Type B pancreatic cell (in vitro differentiated cells): ENCODE measurements around the gene HPSE2. TPM values are rescaled to one million over a fixed set of nuclear protein-coding genes. Genes with fewer than 3 reads are reported as not detected.
A peak's percentile ranks its signal among the peaks of the same experiment; 100 is the strongest.

Experiments
- DNase-seq: peaks from one replicate; pipeline ENCODE4 v3.0.0; 2021; ENCODE audit warnings: mixed read lengths; ENCODE audit not compliant: unreplicated experiment; ENCODE audit errors: extremely low spot score
- H3K27ac Mint-ChIP-seq: 2 replicates; pipeline ENCODE4 v1.8.0; 2021; ENCODE audit warnings: mild to moderate bottlenecking, mixed read lengths
- H3K27me3 Mint-ChIP-seq: 2 replicates; pipeline ENCODE4 v1.8.0; 2021; ENCODE audit warnings: mixed read lengths
- H3K36me3 Mint-ChIP-seq: 2 replicates; pipeline ENCODE4 v1.8.0; 2021; ENCODE audit warnings: mixed read lengths
- H3K4me1 Mint-ChIP-seq: one replicate; pipeline ENCODE4 v1.8.0; 2021; ENCODE audit warnings: mixed read lengths; ENCODE audit not compliant: unreplicated experiment
- H3K4me3 Mint-ChIP-seq: 2 replicates; pipeline ENCODE4 v1.8.0; 2021; ENCODE audit warnings: mild to moderate bottlenecking, mixed read lengths
- H3K9me3 Mint-ChIP-seq: 2 replicates; pipeline ENCODE4 v1.8.0; 2021; ENCODE audit warnings: mixed read lengths
- CTCF ChIP-seq: fragments of 200-600 bp; sonication (generic); conservative IDR thresholded peaks from 2 replicates; pipeline ENCODE4 v1.5.0; 2021; ENCODE audit warnings: antibody characterized with exemption, mild to moderate bottlenecking
- total RNA-seq: library from RNA; stranded (reverse); gene quantifications from 2 replicates; pipeline ENCODE4 v1.2.1, GENCODE V29; 2021; ENCODE audit warnings: low replicate concordance

HPSE2 gene
- total RNA-seq, 1 donor from 2014 or later, result 19.8 TPM

DNA sequence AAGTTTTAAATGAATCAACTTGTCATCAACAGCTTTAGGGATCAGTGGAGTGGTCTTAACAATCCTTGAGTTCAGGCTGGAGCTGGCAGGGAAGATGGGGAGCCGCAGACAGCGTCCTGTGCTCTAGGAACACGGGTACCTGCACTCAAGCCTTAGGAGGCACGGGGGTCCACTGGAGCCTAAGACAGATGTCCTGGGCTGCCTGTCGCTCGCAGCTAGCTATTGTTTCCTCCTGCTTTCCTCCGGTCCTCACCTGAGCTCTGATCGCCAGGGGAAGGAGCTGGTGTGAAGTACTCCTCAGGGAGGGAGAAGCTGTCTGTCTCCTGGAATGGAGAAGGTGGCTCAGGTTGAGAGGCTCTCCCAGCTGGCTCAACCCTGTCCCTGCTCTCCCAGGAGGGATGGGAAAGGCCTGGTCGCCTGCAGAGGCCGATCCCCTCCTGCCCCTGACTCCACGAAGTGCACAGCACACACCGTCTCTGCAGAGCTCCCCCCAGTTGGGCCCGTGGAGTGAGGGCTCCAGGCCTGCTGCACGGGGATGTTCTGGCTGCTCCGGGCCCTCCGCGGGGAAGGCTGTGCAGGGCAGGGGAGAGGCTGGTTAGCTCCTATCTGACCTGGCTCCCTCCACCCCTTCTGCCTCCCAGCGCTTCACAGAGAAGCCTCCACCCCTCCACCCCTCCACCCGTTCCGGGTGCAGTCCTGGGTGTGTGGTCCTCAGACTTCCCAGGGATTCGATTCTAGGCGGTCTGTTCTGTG is 806.2 kb downstream of the HPSE2 start:
- Mint-ChIP-seq H3K4me1 (no peaks in the 10 kb centered on the region), H3K36me3 (peaks cover 29% of the 10 kb centered on the region), H3K4me3 (no peak overlapping the region), H3K27ac (no peak overlapping the region), H3K27me3 (no peaks in the 10 kb centered on the region), H3K9me3 (no peaks in the 10 kb centered on the region)
- DNase-seq, result no peak
- no peak for TF ChIP-seq CTCF

GRCh38 chr10:98427011-98427515 is 808.6 kb downstream of the HPSE2 start:
- TF ChIP-seq CTCF, result no peak
- Mint-ChIP-seq H3K36me3 (peaks cover 19% of the 10 kb centered on the region), H3K4me3 (no peak overlapping the region), H3K9me3 (no peaks in the 10 kb centered on the region), H3K27ac (no peak overlapping the region), H3K4me1 (no peaks in the 10 kb centered on the region), H3K27me3 (no peaks in the 10 kb centered on the region)
- DNase-seq, result no peak

GRCh38 chr10:98425511-98426352 is 809.9 kb downstream of the HPSE2 start:
- peaks cover 7% of the 10 kb centered on the region for H3K36me3 Mint-ChIP-seq
- DNase-seq, result no peak
- H3K27ac Mint-ChIP-seq, result no peak overlapping the region
- H3K27me3 Mint-ChIP-seq, result no peaks in the 10 kb centered on the region
- TF ChIP-seq CTCF, result peak; percentile 76
- H3K4me3 Mint-ChIP-seq, result no peak overlapping the region
- peaks cover 3% of the 10 kb centered on the region for H3K4me1 Mint-ChIP-seq
- H3K9me3 Mint-ChIP-seq, result no peaks in the 10 kb centered on the region

- Mint-ChIP-seq H3K27me3 (no peaks in the 10 kb centered on the region), H3K36me3 (peaks cover 7% of the 10 kb centered on the region), H3K27ac (no peak overlapping the region), H3K9me3 (no peaks in the 10 kb centered on the region), H3K4me1 (peaks cover 3% of the 10 kb centered on the region), H3K4me3 (no peak overlapping the region)
- no peak for DNase-seq
- TF ChIP-seq CTCF, result no peak
Observed at GRCh38 chr10:98424295-98425254, 811.1 kb downstream of the HPSE2 start.

DNA sequence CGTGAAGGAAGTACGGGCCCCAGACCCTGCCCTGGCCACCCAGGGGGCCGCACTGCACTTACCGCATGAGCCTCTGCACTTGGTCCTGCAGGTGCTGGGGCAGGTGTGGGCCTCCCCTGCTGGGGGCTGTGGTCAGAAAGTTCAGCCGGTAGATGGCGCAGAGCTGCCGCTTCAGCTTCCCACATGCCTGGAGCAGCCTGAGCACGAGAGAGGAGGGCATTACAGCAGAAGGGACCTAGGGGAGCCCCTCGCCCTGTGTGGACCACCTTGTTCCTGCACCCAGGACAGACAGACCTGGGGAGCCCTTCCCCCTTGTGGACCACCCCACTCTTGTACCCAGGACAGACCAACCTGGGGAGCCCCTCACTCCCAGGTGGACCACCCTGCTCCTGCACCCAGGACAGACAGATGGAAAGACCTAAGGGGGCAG is 811.9 kb downstream of the HPSE2 start:
- peak; percentile 53 for TF ChIP-seq CTCF
- Mint-ChIP-seq H3K4me1 (peaks cover 3% of the 10 kb centered on the region), H3K27me3 (no peaks in the 10 kb centered on the region), H3K4me3 (no peak overlapping the region), H3K36me3 (peaks cover 8% of the 10 kb centered on the region), H3K27ac (no peak overlapping the region), H3K9me3 (no peaks in the 10 kb centered on the region)
- DNase-seq, result no peak
